B cell (primary cell): ENCODE results near the gene TLE7. TPM values are rescaled to one million over a fixed set of nuclear protein-coding genes. Genes with fewer than 3 reads are reported as not detected.

Experiments used
- ATAC-seq: fragments of 200-7000 bp; cut with Tn5 transposase; one replicate; pipeline ENCODE4 v1.10.0; 2021; ENCODE audit warnings: low read depth, mild to moderate bottlenecking, moderate number of reproducible peaks, moderate library complexity
- CTCF ChIA-PET: fragments of 350-600 bp; sonication (Branson Sonifier 250); formaldehyde crosslinking; loops from one replicate; lab custom pipeline; 2021; ENCODE audit warnings: antibody characterized with exemption, inconsistent platforms; lab: Charles Lee
- POLR2A ChIA-PET: fragments of 350-600 bp; sonication (Branson Sonifier 250); formaldehyde crosslinking; loops from one replicate; lab custom pipeline; 2021; ENCODE audit warnings: antibody characterized with exemption; lab: Charles Lee
- DNase-seq: peaks from one replicate; pipeline ENCODE4 v3.0.0; 2013
- H2AFZ ChIP-seq: 2 replicates; pipeline ENCODE4 v1.6.1; 2012; ENCODE audit warnings: mild to moderate bottlenecking, low read depth, low read length; ENCODE audit not compliant: insufficient read depth, poor library complexity, severe bottlenecking
- H3K27ac ChIP-seq, 2 donors: 1 replicate in 1 of 2; 2 replicates in 1 of 2; pipeline ENCODE4 v1.5.1; 2012 to 2013; ENCODE audit warnings: low read length in 2 of 2, mild to moderate bottlenecking in 2 of 2, moderate library complexity in 1 of 2
- H3K27me3 ChIP-seq, 4 experiments: fragments of 200-600 bp in 1 of 4; sonication (generic) in 1 of 4; replicated peaks in 1 of 4; 1 replicate in 2 of 4; 2 replicates in 2 of 4; pipeline versions ENCODE4 v1.6.1 to v1.7.0; 2013 to 2016; ENCODE audit warnings: low read length in 3 of 4, mild to moderate bottlenecking in 2 of 4, mixed read lengths in 1 of 4, moderate library complexity in 1 of 4; ENCODE audit not compliant: insufficient read depth in 4 of 4, control insufficient read depth in 3 of 4; ENCODE audit errors: control extremely low read depth in 1 of 4
- H3K36me3 ChIP-seq, 2 experiments: replicated peaks in 1 of 2; 1 replicate in 1 of 2; 2 replicates in 1 of 2; pipeline versions ENCODE4 v1.6.1 to v1.7.1; 2013; ENCODE audit warnings: low read length in 1 of 2; ENCODE audit not compliant: insufficient read depth in 2 of 2, control insufficient read depth in 1 of 2; ENCODE audit errors: control extremely low read depth in 1 of 2, extremely low read depth in 1 of 2
- H3K4me1 ChIP-seq, 2 donors: fragments of 200-600 bp in 1 of 2; sonication (generic) in 1 of 2; 1 replicate in 1 of 2; 2 replicates in 1 of 2; pipeline versions ENCODE4 v1.5.1 to v1.6.1; 2013 to 2017; ENCODE audit warnings: low read length in 2 of 2; ENCODE audit not compliant: control insufficient read depth in 2 of 2, insufficient read depth in 2 of 2
- H3K4me2 ChIP-seq: replicated peaks from 2 replicates; pipeline ENCODE3; 2012; ENCODE audit warnings: mild to moderate bottlenecking, low read depth, low read length; ENCODE audit not compliant: poor library complexity, severe bottlenecking
- H3K4me3 ChIP-seq, 5 experiments: fragments of 200-600 bp in 1 of 5; sonication (generic) in 1 of 5; 1 replicate in 3 of 5; 2 replicates in 2 of 5; pipeline versions ENCODE4 v1.5.1 to v1.7.0; 2011 to 2016; ENCODE audit warnings: low read length in 4 of 5, mild to moderate bottlenecking in 4 of 5, low read depth in 2 of 5, control low read depth in 1 of 5, moderate library complexity in 1 of 5; ENCODE audit not compliant: insufficient read depth in 1 of 5; ENCODE audit errors: control extremely low read depth in 1 of 5, extremely low read depth in 1 of 5
- H3K79me2 ChIP-seq: fragments of 200-600 bp; sonication (generic); one replicate; pipeline ENCODE4 v1.6.0; 2016; ENCODE audit warnings: low read length; ENCODE audit not compliant: control insufficient read depth, insufficient read depth
- H3K9ac ChIP-seq: fragments of 200-600 bp; sonication (generic); 2 replicates; pipeline ENCODE4 v1.6.1; 2017; ENCODE audit warnings: mild to moderate bottlenecking, low read length, moderate library complexity
- H3K9me3 ChIP-seq, 3 donors: one replicate each; pipeline versions ENCODE4 v1.6.1 to v1.7.1; 2013; ENCODE audit warnings: low read length in 2 of 3; ENCODE audit not compliant: control insufficient read depth in 2 of 3, insufficient read depth in 1 of 3; ENCODE audit errors: control extremely low read depth in 1 of 3
- H4K20me1 ChIP-seq: 2 replicates; pipeline ENCODE4 v1.6.0; 2012; ENCODE audit warnings: mild to moderate bottlenecking, low read length; ENCODE audit not compliant: insufficient read depth, control insufficient read depth, poor library complexity, severe bottlenecking
- H3K27ac Mint-ChIP-seq: one replicate; pipeline ENCODE4 v1.8.0; 2021; ENCODE audit warnings: mixed read lengths
- H3K27me3 Mint-ChIP-seq: one replicate; pipeline ENCODE4 v1.8.0; 2021; ENCODE audit warnings: mixed read lengths
- H3K4me1 Mint-ChIP-seq: one replicate; pipeline ENCODE4 v1.8.0; 2021; ENCODE audit warnings: mixed read lengths
- H3K4me3 Mint-ChIP-seq: one replicate; pipeline ENCODE4 v1.8.0; 2021; ENCODE audit warnings: mixed read lengths
- H3K9me3 Mint-ChIP-seq: one replicate; pipeline ENCODE4 v1.8.0; 2022; ENCODE audit warnings: mixed read lengths; ENCODE audit not compliant: insufficient read depth
- CTCF ChIP-seq: fragments of 200-600 bp; IDR thresholded peaks from one replicate; pipeline ENCODE4 v1.8.0; 2022; ENCODE audit warnings: antibody characterized with exemption, mild to moderate bottlenecking
- EZH2 ChIP-seq: IDR thresholded peaks from 2 replicates; pipeline ENCODE4 v1.6.1; 2012; ENCODE audit warnings: borderline replicate concordance, low read depth, mild to moderate bottlenecking, moderate library complexity, low read length; ENCODE audit not compliant: insufficient read depth, poor library complexity, severe bottlenecking
- WGBS: methylation state at CpG from one replicate; pipeline ENCODE4 v1.1.5; 2013; ENCODE audit warnings: missing lambda C conversion rate; ENCODE audit not compliant: insufficient coverage; 5-methylcytosine and 5-hydroxymethylcytosine counted together
- intact Hi-C: fragments of 100-400 bp; cut with micrococcal nuclease; formaldehyde crosslinking; loops from one replicate; pipeline ENCODE4 v1.10.0; 2022
- polyA plus RNA-seq: library from polyadenylated mRNA; depleted of rRNA; stranded (reverse); fragments of >200 nt; gene quantifications from 2 replicates; pipeline ENCODE4 v1.2.3, GENCODE V29; 2012
- total RNA-seq, 2 donors: library from RNA; stranded (reverse); fragments of 120-200 nt in 1 of 2; gene quantifications; 1 replicate in 1 of 2; 2 replicates in 1 of 2; pipeline versions ENCODE4 v1.2.3 to v1.2.4, GENCODE V29; 2013 to 2022

The TLE7 gene
- total and polyA plus RNA-seq, 2 donors (not counting 1 experiment from before 2014, with no cell fraction given) = not detected

DNA sequence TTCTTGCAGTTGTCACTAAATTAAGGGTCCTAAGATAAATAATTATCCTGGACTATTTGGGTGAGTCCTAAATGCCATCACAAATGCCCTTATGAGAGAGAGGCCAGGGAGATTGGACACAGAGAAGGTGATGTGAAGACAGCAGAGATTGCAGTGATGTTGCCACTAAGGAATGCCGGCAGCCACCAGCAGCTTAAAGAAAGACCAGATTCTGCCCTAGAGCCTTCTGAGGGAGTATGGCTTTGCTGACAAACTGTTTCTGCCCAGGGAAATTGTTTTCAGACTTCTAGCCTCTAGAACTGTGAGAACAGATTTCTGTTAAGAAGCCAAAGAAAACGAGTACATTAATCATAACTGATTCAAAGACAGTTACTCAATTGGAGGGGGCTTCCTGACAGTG is 30.2 kb upstream of the TLE7 start:
- CTCF ChIA-PET = interaction anchor here (1.1 kb wide), 1 partner anchor 10 kb away, joined by 3 read pairs; the partner anchor contains the start of gene ZNF23
- intact Hi-C loops = no loop called here
- H3K9me3 Mint-ChIP-seq = peaks cover 2% of the 10 kb centered on the region
- no peaks in the 10 kb centered on the region for H3K27me3 Mint-ChIP-seq
- H3K4me3 ChIP-seq = no peak overlapping the region
- DNase-seq = no peak
- no peak for ATAC-seq
- TF ChIP-seq EZH2 = no peak
- TF ChIP-seq CTCF = no peak
- WGBS = 90% methylated on average over 1 of the region's 2 CpGs
- H4K20me1 ChIP-seq = no peaks in the 10 kb centered on the region
- no peak overlapping the region for H3K4me2 ChIP-seq
- no peaks in the 10 kb centered on the region for H3K79me2 ChIP-seq
- H3K9me3 ChIP-seq = no peaks in the 10 kb centered on the region
- no peaks in the 10 kb centered on the region for H3K27me3 ChIP-seq
- H3K4me1 Mint-ChIP-seq = no peaks in the 10 kb centered on the region
- H3K9ac ChIP-seq = no peak overlapping the region
- POLR2A ChIA-PET = no interaction called here
- H2AFZ ChIP-seq = no peak overlapping the region
- peaks cover 0 to 16% of the 10 kb centered on the region in 2 experiments for H3K36me3 ChIP-seq
- H3K27ac Mint-ChIP-seq = no peak overlapping the region
- H3K27ac ChIP-seq = no peak overlapping the region
- H3K4me3 Mint-ChIP-seq = no peak overlapping the region
- no peaks in the 10 kb centered on the region for H3K4me1 ChIP-seq

- Mint-ChIP-seq H3K9me3 (peaks cover 2% of the 10 kb centered on the region), H3K4me3 (no peak overlapping the region), H3K4me1 (peaks cover 3% of the 10 kb centered on the region), H3K27me3 (no peaks in the 10 kb centered on the region), H3K27ac (no peak overlapping the region)
- CTCF ChIA-PET = no interaction called here
- no peak overlapping the region for H2AFZ ChIP-seq
- DNase-seq (peak; percentile 62), ATAC-seq (no peak)
- H3K27me3 ChIP-seq = no peaks in the 10 kb centered on the region
- H3K36me3 ChIP-seq = no peaks in the 10 kb centered on the region
- WGBS = 6% methylated on average over 2 of the region's 9 CpGs
- POLR2A ChIA-PET = no interaction called here
- TF ChIP-seq EZH2 = no peak
- no peak for TF ChIP-seq CTCF
- H3K79me2 ChIP-seq = no peaks in the 10 kb centered on the region
- H3K4me2 ChIP-seq = no peak overlapping the region
- H3K27ac ChIP-seq = no peak overlapping the region
- H4K20me1 ChIP-seq = no peaks in the 10 kb centered on the region
- H3K4me1 ChIP-seq = no peaks in the 10 kb centered on the region
- no peak overlapping the region for H3K4me3 ChIP-seq
- H3K9me3 ChIP-seq = no peaks in the 10 kb centered on the region
- intact Hi-C loops = no loop called here
- H3K9ac ChIP-seq = no peak overlapping the region
Observed at GRCh38 chr16:71467810-71468209, 26.0 kb upstream of the TLE7 start.
